HG02642 (cell line): ENCODE measurements around the gene NCOR1.

Experiments used
- ATAC-seq: cut with Tn5 transposase; IDR thresholded peaks from one replicate; pipeline ENCODE4 v1.9.1; 2021; ENCODE audit warnings: mild to moderate bottlenecking; ENCODE audit not compliant: unreplicated experiment, poor library complexity

The NCOR1 gene

DNA sequence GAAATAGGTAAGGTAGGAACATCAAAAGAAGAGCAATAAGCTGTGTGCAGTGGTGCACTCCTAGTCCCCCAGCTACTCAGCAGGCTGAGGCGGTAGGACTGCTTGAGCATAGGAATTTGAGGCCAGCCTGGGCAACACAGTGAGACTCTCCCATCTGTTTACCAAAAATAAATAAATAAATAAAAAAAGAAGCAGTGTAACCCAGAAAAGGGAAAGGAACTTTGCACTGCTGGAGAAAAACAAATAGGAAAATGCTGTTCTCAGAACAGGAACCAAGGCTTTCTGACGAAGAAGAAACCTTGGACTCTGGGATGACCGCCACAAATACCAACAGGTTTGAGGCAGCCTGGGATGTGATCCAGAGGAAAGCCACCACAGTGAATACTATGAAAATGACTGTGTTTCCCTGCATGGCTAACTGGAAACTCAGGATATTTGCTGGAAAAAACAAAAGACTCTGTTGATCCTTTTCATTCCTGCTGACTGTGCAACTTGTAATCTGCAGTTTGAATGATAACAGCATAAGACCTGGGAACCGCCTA, 174.6 kb downstream of the NCOR1 start:
- no peak for ATAC-seq

GRCh38 chr17:16037636-16038035, 177.7 kb downstream of the NCOR1 start:
- ATAC-seq: no peak

- no peak for ATAC-seq
Measured at GRCh38 chr17:16036261-16036660, 179.1 kb downstream of the NCOR1 start.

- ATAC-seq: no peak
Measured at GRCh38 chr17:16033729-16034349, 181.5 kb downstream of the NCOR1 start.

DNA sequence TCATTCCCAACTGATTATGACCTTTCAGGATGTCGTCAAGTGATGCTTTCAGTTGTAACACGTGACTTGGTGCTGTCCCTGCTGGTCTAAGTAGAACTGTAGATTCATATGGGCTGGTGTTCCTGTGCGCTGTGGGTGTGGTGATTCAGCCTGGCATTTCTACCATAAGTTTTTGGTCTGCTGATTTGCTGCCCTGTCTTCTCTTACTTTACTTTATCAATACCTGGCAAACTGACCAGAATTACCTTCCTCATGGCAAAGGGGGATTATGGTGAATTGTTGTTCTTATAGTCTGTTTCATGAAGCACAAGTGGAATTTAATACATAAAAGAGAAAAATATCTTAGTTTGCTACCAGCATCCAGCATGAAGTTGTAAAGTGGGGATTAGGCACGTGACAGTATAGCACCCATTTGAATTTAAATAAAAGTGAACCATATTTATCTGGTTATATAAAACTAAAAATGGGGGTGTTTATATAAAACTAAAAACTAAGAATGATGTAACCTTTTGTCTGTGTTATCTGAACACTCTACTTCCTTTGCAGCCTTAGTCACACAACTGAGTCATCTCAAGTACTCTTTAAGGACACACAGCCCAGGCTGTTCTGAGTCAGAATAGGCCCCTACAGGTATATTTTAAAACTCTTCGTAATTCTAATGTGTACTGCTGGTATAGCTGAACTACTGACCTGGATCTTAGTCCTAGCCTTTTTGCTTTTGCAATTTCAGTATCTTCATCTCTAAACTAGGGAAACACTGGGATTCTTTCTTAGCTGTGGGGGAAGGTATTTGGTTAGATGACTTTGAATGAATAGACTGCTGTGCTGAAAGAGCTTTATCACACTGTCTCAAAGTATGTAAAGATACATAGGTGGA, 187.4 kb downstream of the NCOR1 start:
- peak; percentile 82 for ATAC-seq

DNA sequence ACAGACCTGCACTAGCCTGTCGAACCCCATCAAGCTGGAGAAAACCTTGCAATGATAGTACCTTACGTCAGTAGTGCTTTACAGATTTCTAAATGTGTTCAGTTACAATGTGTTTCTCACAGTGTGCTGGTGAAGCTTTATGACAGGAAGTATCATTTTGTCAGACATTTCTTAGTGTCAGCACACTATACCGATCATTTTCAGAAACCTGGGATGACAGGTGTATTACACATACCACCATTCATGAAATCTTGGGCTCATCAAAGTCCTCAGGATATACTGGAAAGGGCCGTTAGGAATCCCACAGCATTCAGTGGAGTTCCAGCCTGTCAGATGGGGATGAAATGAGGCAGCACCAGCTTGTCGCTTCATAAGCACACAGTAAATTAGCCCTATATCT, 188.4 kb downstream of the NCOR1 start:
- ATAC-seq: no peak

GRCh38 chr17:16025202-16025601, 190.1 kb downstream of the NCOR1 start:
- ATAC-seq: no peak

DNA sequence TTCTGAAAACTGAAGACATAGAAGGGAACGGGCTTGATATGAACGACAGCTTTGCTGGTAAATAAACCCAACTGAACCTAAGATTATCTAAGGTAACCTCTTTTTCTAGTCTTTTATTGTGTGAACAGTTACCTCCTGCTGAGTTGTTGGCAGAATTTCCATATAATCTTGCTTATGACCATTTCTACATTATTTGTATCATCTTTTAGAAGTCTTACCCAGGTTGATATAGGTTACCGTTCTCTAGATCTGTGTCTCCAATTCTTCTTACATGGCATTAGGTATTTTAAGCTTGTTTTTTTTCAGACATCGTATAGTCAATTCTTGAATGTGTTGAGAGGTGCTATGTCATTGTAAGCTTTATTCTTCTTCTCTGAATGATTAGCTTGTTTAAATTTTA, 191.5 kb downstream of the NCOR1 start:
- ATAC-seq: no peak

DNA sequence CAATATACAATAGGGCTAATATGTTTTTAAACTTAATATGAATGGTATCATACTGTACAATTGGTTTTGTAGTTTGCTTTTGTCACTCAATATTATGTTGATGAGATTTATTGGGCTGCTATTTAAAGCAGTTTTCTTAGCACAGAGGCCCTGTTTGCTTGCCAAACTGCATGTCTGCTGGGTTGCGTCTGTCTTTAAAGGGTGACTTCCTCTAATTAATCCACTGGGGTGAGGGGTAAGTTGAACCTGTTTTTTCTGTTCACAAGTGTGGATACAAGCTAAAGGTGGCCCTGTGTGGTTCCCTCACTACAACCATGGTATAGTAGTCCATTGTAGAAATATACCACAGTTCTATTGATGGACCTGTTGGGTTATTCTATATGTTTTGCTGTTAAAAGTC, 196.0 kb downstream of the NCOR1 start:
- ATAC-seq: no peak

- no peak for ATAC-seq
Measured at GRCh38 chr17:16013943-16014407, 201.4 kb downstream of the NCOR1 start.

GRCh38 chr17:16007439-16007838, 207.9 kb downstream of the NCOR1 start:
- no peak for ATAC-seq

GRCh38 chr17:16005636-16006035, 209.7 kb downstream of the NCOR1 start:
- ATAC-seq: no peak

DNA sequence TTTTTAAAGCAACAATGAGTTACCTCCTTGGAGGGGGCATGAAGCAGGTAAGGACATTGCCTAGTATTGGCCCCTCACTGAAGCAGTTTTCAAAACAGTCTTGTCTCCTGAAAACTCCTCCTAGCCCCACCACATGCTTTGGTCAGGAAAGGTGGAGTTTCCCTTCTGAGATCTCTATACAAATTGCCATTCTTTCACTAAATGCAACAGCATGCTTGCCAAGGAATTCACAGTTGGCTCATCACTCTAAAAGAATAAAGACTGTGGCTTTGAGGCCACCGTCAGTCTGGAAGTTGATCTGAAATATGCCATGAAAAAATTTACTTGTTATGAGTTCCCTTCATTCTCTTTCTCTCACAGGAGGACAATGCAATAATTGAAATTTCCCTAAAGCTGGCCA, 211.5 kb downstream of the NCOR1 start:
- ATAC-seq: no peak

DNA sequence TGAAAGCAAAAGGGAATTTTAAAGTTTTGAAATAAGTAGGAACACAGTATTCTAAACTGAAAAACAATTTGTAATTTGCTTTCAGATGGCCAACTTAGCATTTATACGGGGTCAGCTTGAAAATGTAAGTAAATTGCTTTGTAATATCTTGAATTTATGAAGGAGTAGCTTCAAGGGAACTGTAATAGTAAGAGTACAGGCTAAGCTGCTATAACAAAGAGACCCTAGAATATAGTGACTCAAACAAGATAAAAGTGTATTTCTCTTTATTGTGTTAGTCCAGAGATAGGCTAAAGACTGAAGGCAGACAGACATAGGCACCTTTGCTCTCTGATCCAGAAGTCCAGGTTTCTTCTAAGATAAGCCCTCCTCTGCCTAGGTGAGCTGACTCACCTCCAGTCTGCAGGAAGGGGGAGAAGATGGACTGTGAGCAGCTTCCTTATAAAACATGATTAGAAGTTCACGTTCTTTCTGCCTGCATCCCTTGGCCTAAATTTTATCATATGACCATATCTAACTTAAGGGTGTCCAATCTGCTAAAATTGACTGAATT, 212.6 kb downstream of the NCOR1 start:
- no peak for ATAC-seq

GRCh38 chr17:16001226-16001897, 214.0 kb downstream of the NCOR1 start:
- ATAC-seq: no peak

- peak; percentile 49 for ATAC-seq
Measured at GRCh38 chr17:15999974-16000827, 215.1 kb downstream of the NCOR1 start.

DNA sequence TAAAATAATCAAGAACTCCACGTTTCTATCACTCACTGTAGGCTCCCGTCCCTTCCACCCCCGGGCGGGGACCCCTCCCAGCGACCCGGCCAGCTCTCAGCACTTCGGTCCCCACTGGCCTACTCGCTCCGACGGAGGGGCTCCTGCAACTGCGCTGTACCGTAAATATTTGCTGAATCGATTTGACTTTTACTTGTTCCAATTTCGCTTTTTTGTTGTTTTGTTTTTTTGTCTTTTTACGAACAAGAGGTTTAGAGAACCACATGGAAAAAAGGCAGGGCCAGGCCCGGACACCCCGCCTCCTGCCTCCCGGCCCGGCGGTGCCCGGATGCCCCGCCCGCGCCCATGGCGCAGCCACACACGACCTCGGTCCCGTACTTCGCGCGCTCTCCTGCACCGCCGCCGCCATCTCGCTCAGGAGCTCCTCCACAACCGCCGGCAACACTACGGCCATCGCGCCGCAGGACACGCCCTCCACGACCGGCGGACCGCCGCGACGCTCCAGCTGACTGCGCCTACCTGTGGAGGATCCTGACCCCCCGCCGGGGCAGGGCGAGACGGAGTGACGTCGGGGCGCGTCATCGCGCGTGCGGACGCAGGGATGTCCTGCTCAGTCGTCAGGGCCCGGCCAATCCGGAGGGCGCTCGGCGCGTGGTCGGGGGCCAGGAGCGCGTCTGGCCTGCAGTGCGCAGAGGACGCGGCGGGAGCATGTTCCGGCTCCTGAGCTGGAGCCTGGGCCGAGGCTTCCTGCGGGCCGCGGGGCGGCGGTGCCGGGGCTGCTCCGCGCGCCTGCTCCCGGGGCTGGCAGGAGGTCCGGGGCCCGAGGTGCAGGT, 216.0 kb downstream of the NCOR1 start, which contains the start of the genes TTC19 and ZSWIM7:
TTC19 (plus strand) TSS at position 684 of the 833 bp plus-strand sequence; CDS start at position 709, 25 bp downstream.
ZSWIM7 (minus strand) TSS at position 564 of the 833 bp plus-strand sequence; CDS start at position 454, 110 bp downstream.
- ATAC-seq: peak; percentile 95

- no peak for ATAC-seq
Measured at GRCh38 chr17:15998031-15998562, 217.2 kb downstream of the NCOR1 start.
